Amygdala (tissue), 56 donors: ENCODE results near the gene CHST6.

Experiments used
- DNase-seq, 56 donors: peaks; one replicate each; lab custom pipeline; 2025; lab: John Stamatoyannopoulos, UW

CHST6 gene

GRCh38 chr16:75478480-75479345, 16.5 kb downstream of the CHST6 start:
- DNase-seq, result no peak

GRCh38 chr16:75477680-75478473, 17.4 kb downstream of the CHST6 start:
- peak in 4 of 56 donors; percentile 3 to 55 (median 20) for DNase-seq

- no peak for DNase-seq
Observed at GRCh38 chr16:75476817-75477216, 18.4 kb downstream of the CHST6 start.

GRCh38 chr16:75475420-75475847, 19.8 kb downstream of the CHST6 start:
- DNase-seq, result no peak

DNA sequence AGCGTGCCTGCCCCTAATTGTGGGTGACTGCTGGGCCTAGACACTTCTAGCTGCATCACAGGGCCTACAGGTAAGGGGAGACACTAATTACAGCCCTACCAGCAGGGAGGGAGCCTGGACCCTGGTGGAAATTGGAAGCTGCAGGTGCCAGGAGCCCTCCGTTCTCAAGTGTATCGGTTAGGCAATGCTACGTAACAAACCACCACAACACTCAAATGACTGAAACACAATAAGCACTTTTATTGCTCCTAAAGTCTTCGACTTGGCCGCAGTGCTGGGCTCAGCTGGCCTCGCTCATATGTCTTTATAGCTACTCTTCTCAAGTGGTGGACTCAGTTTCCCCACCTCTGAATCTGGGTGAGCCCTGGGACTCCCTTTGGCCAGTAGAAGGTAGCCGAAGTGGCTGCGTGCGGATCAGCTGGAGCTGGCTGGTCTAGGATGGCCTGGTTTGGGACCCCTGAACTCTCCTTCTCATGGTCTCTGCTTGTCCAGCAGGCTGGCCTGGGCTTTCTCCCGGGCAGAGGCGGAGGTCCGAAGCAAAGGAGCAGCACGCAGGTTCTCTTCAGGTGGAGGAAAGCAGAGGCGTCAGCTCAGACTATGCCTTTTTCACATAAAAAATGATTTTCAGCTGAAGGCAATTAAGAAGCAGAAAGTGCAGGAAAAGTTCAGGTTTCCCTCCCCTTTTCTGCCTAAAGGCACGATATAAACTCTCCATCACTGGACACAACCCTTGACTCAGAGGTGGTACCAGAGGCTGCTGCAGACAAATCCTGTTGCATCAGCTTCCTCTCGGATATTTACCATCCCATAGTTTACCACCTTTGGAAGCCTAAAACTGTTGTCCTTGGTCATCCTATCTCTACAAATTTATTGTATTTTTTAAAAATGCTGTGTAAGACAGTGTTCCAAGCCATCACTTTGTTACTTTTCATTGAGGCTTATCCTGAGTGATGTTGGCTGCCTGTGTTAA, 22.0 kb downstream of the CHST6 start:
- no peak for DNase-seq

GRCh38 chr16:75471723-75472633, 23.3 kb downstream of the CHST6 start:
- peak in 52 of 56 donors; percentile 9 to 86 (median 40) for DNase-seq

GRCh38 chr16:75466760-75467159, 28.5 kb downstream of the CHST6 start:
- no peak for DNase-seq

GRCh38 chr16:75464122-75464918, 30.9 kb downstream of the CHST6 start, which contains the start of gene TMEM170A:
Gene TMEM170A (minus strand): TSS chr16:75464689. CDS start chr16:75464600, 89 bp downstream.
- DNase-seq, result peak; percentile 81 to 99 (median 97)

DNA sequence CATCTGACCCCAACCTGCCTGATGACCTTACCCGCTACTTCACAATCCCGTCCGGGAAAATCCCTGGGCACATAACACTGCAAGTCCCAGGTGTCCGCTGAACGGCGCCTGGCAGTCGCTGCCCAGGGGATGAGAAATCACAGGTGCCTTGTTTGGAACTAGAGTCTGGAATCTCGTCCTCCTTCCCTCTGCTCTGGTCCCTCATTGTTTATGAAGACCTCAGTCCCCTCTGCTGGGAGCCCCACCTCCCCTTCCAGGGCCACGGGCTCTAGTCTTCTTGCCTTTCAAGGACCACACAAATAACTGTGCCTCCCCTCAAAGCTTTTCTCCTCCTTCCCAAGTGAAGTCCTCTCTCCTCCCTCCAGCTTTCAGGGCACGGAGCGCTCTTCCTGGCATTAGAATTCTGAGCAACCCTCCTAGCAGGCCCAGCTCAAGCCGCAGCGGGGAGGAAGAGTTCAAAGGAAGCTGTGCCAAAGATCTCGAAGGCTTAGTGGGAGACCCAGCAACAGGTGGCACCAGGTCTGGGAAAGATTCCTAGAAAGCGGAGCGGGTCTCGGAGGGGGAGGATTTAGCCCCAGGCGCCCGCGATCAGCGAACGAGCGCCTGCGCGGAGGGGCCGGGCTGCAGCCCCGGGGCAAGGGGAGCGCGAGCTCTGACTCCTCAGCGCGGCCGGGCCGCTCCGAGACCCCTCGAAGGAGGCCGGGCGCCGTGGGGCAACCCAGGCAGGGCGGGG, 31.7 kb downstream of the CHST6 start:
- DNase-seq, result peak in 35 of 56 donors; percentile 6 to 64 (median 40)

DNA sequence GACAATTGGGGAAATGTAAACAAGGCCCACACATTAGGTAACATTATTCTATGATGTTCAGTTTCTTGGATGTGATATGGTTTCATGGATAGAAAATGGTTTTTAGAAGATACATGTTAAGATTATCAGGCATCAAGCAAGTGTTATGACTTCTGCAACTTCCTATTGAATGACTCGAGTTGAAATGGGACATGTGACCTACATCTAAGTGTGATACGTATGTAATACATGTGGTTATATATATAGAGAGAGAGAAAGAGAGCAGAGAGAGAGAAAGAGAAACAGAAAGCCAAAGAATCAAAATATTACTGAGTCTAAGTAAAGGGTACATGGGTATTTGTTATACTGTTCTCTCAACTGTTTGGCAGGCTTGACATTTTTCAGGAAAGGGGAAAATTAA, 32.4 kb downstream of the CHST6 start:
- DNase-seq, result no peak

DNA sequence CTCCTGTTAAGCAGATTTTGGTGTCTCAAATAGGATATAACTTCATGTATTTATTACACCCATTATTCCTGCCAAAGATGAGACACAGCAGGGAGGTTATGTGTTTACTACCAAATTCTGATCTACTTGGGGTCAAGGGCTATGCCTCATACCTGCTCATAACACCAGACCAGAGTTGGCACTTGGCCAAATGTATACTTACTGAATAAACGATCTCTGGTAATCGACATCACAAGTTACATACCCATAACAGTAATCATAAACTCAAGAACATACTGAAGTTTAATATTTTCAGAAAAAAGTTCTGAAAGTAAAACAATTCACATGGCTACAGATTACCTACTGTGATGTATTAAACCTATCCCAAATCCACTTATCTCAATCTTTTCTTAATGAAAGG, 33.7 kb downstream of the CHST6 start:
- no peak for DNase-seq

- peak in 1 of 56 donors; percentile 3 for DNase-seq
Observed at GRCh38 chr16:75460446-75460845, 34.8 kb downstream of the CHST6 start.

DNA sequence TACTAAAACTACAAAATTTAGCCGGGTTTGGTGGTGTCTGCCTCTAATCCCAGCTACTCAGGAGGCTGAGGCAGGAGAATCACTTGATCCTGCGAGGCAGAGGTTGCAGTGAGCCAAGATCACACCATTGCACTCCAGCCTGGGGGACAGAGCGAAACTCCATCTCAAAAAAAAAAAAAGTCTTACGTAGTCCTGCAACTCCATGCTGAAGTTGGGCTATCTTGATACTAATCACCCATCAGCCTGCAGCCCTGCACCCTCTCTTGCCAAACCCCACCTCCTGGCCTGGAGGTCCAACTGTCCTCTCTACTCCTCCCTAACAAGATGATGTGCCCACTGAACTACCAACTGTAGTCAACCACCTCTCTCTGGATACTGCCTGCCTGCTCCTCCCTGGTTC, 35.5 kb downstream of the CHST6 start:
- no peak for DNase-seq

GRCh38 chr16:75458439-75458838, 36.8 kb downstream of the CHST6 start:
- DNase-seq, result no peak

GRCh38 chr16:75458029-75458428, 37.2 kb downstream of the CHST6 start:
- DNase-seq, result no peak

DNA sequence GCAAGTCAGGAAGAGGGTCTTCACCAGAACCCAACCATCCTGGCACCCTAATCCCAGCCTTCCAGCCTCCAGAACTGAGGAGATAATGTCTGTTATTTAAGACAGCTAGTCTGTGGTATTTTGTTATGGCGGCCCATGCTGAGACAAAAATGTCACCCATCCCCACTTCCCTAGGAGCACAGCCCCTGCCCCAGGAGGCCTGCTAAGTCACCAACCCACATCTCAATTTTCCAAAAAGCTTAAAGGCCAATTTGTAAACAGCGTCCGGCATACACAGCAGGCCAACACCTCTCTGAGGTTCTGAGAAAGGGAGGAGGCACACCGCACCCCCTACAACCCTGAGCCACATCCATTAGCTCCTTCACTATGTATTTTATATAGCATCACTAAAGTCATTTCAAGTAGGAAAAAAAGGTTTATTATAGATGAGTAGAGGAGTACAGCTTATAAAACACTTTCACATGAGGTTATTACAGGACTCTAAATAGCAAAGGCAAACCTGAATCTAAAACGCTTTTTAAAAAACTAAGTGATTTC, 37.7 kb downstream of the CHST6 start:
- no peak for DNase-seq

DNA sequence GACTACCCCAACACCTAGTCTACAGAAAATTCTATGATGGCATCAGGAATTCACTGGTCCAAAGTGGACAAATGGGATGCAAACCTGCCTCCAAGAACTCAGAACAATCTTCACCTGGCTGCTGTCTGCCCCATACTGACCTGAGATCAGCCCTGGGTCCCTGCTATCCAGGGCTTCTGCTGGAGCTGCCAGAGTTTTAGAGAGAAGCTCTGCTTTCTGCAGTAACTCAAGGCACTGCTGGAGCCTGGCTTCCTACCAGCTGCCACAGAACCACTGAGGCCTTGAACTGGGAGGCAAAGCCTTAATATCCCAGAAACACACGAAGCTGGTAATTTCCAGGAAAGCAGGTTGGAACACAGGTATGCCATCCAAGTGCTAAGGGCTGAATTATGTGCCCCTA, 38.3 kb downstream of the CHST6 start:
- no peak for DNase-seq
